A673 (cell line): ENCODE data around the gene PGA3. TPM values are rescaled to one million over a fixed set of nuclear protein-coding genes. Genes with fewer than 3 reads are reported as not detected.
"Not testable (repeated sequence)": the region's sequence is repeated elsewhere in the genome, so short reads cannot be mapped to it uniquely, and the experiment has no call there.

Source experiments
- BruUV-seq: library from RNA; stranded (reverse); fragments of 400-500 nt; replicated peaks from 2 replicates; lab custom pipeline; 2021; lab: Mats Ljungman, UMichigan
- CTCF ChIA-PET: fragments of 300-600 bp; sonication (Branson Sonifier 250); formaldehyde crosslinking; loops from one replicate; lab custom pipeline; 2022; ENCODE audit warnings: antibody characterized with exemption; lab: Charles Lee
- POLR2A ChIA-PET: fragments of 300-600 bp; sonication (Branson Sonifier 250); formaldehyde crosslinking; loops from one replicate; lab custom pipeline; 2022; ENCODE audit warnings: antibody characterized with exemption; ENCODE audit not compliant: low non-redundant PET; lab: Charles Lee
- DNase-seq: peaks from one replicate; pipeline ENCODE4 v3.0.0-alpha.2; 2015; ENCODE audit warnings: low spot score
- H3K27ac ChIP-seq: fragments of 200-600 bp; sonication (generic); 2 replicates; pipeline ENCODE4 v1.5.1; 2016; ENCODE audit warnings: mixed run types, low read depth, mild to moderate bottlenecking, mixed read lengths, antibody characterized with exemption, low read length; ENCODE audit not compliant: poor library complexity, severe bottlenecking
- H3K27me3 ChIP-seq: fragments of 200-600 bp; sonication (generic); replicated peaks from 2 replicates; pipeline ENCODE4 v1.6.1; 2017; ENCODE audit warnings: mixed run types, low read depth, mild to moderate bottlenecking, mixed read lengths, antibody characterized with exemption, low read length; ENCODE audit not compliant: insufficient read depth, poor library complexity
- H3K36me3 ChIP-seq: fragments of 200-600 bp; sonication (generic); 2 replicates; pipeline ENCODE4 v1.6.1; 2016; ENCODE audit warnings: mixed run types, mild to moderate bottlenecking, mixed read lengths, antibody characterized with exemption, low read length; ENCODE audit not compliant: insufficient read depth, poor library complexity, severe bottlenecking
- H3K4me1 ChIP-seq: fragments of 200-600 bp; sonication (generic); 2 replicates; pipeline ENCODE4 v1.6.1; 2017; ENCODE audit warnings: mixed run types, mild to moderate bottlenecking, mixed read lengths, antibody characterized with exemption, low read length; ENCODE audit not compliant: insufficient read depth, poor library complexity, severe bottlenecking
- H3K4me3 ChIP-seq: fragments of 200-600 bp; sonication (generic); 2 replicates; pipeline ENCODE4 v1.5.1; 2016; ENCODE audit warnings: low read depth, mixed run types, mild to moderate bottlenecking, mixed read lengths, low read length; ENCODE audit not compliant: poor library complexity, severe bottlenecking
- H3K9me3 ChIP-seq: fragments of 200-600 bp; sonication (generic); 2 replicates; pipeline ENCODE4 v1.6.1; 2016; ENCODE audit warnings: mixed run types, low read depth, mild to moderate bottlenecking, mixed read lengths, antibody characterized with exemption, low read length; ENCODE audit not compliant: poor library complexity, severe bottlenecking
- CTCF ChIP-seq: fragments of 300-800, 200-600 bp; sonication (generic); conservative IDR thresholded peaks from 2 replicates; pipeline ENCODE4 v1.5.1; 2017; ENCODE audit warnings: low read depth, mild to moderate bottlenecking, antibody characterized with exemption, low read length, moderate library complexity, mixed read lengths
- EZH2 ChIP-seq: fragments of 200-600 bp; sonication (generic); IDR thresholded peaks from 2 replicates; pipeline ENCODE4 v1.6.1; 2017; ENCODE audit warnings: borderline replicate concordance, low read depth, mild to moderate bottlenecking, mixed read lengths, antibody characterized with exemption, low read length; ENCODE audit not compliant: poor library complexity, severe bottlenecking
- intact Hi-C: fragments of 100-400 bp; cut with micrococcal nuclease; formaldehyde crosslinking; loops from one replicate; pipeline ENCODE4 v1.10.0; 2022; ENCODE audit not compliant: unreplicated experiment
- total RNA-seq: library from RNA; stranded (reverse); gene quantifications from 2 replicates; pipeline ENCODE4 v1.2.3, GENCODE V29; 2021

Gene PGA3
- total RNA-seq, 1 experiment from 2014 or later, result not detected

- DNase-seq, BruUV-seq, H3K4me3 ChIP-seq, POLR2A ChIA-PET, intact Hi-C loops, H3K36me3 ChIP-seq, H3K27me3 ChIP-seq, H3K27ac ChIP-seq, H3K9me3 ChIP-seq, H3K4me1 ChIP-seq: not testable (repeated sequence)
- CTCF ChIA-PET, result interaction anchor here (1.2 kb wide), 1 partner anchor 135 kb away, joined by 7 read pairs; no protein-coding TSS in a partner anchor
Observed at GRCh38 chr11:61250796-61251765, 47.8 kb downstream of the PGA3 start.

- H3K27ac ChIP-seq, H3K4me3 ChIP-seq, H3K27me3 ChIP-seq, POLR2A ChIA-PET, intact Hi-C loops, H3K36me3 ChIP-seq, BruUV-seq, H3K4me1 ChIP-seq, DNase-seq, H3K9me3 ChIP-seq: not testable (repeated sequence)
- CTCF ChIA-PET, result interaction anchor here (1.2 kb wide), 1 partner anchor 133 kb away, joined by 7 read pairs; no protein-coding TSS in a partner anchor
Observed at GRCh38 chr11:61252332-61252731, 49.0 kb downstream of the PGA3 start.

- intact Hi-C loops, result no loop called here
- no peaks in the 10 kb centered on the region for H3K9me3 ChIP-seq
- ChIA-PET CTCF (interaction anchor here (1.2 to 1.6 kb wide), 3 partner anchors 131 to 138 kb away, joined by 3 to 5 read pairs (median 3); no protein-coding TSS in a partner anchor), POLR2A (no interaction called here)
- H3K27me3 ChIP-seq, result no peaks in the 10 kb centered on the region
- BruUV-seq, result no TSS peak
- DNase-seq, result peak; percentile 71
- peak; percentile 95 for TF ChIP-seq CTCF
- no peak for TF ChIP-seq EZH2
- no peaks in the 10 kb centered on the region for H3K36me3 ChIP-seq
- no peak overlapping the region for H3K4me3 ChIP-seq
- no peaks in the 10 kb centered on the region for H3K4me1 ChIP-seq
- no peak overlapping the region for H3K27ac ChIP-seq
Observed at GRCh38 chr11:61254403-61255025, 51.2 kb downstream of the PGA3 start.
